ENCODE measurements around the gene TAS2R42. TPM values are rescaled to one million over a fixed set of nuclear protein-coding genes. Genes with fewer than 3 reads are reported as not detected.
A peak's percentile ranks its signal among the peaks of the same experiment; 100 is the strongest.

Gene TAS2R42
- not detected for polyA plus RNA-seq (ENCODE audit: insufficient read length)

DNA sequence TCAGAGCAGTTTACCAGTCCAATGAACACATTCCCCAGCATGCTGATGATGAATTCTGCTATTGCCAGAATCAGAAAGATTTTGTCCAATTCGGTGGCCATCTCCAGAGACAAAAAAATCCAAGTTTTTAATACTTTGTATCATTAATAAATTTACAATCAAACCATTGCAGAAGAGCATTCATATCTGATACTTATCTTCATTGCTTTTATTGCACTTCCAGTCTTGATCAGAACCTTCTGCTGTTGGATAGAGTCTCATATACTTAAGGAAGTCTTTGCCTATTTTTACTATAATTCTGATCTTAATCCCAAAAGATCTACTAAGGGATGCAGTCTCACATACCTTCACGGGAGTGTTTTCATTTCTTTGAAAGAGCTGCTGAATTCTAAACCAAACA, at the start of gene TAS2R42:
TAS2R42 (minus strand) TSS at position 101 of the 400 bp plus-strand sequence; CDS start at position 101, 0 bp downstream.
- DNase-seq = no peak

GRCh38 chr12:11233532-11233931, 46.8 kb upstream of the TAS2R42 start:
- no peak for DNase-seq

DNA sequence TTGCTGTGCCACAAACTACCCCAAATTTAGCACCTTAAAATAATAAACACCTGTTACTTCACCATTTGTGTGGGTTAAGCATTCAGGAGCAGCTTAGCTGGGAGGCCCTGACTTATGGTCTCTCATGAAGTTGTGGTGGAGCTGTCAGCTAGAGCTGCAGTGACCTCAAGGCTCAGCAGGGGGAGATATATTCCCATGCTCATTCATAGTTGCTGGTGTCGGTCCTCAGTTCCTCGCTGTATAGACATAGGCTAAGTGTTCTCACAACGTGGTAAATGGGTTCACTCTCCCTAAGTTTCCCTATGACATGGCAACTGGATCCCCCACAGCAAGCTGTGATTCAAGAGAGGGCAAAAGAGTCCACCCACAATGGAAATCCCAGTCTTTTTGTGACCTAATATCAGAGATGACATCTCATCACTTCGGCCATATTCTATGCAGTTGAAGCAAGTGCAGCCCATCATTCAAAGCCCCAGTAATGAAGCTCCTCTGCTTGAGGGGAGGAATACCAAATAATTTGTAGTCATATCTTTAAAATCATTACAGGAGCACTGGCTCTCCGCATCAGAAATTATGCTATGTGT, 41.7 kb upstream of the TAS2R42 start:
- no peak for DNase-seq

DNA sequence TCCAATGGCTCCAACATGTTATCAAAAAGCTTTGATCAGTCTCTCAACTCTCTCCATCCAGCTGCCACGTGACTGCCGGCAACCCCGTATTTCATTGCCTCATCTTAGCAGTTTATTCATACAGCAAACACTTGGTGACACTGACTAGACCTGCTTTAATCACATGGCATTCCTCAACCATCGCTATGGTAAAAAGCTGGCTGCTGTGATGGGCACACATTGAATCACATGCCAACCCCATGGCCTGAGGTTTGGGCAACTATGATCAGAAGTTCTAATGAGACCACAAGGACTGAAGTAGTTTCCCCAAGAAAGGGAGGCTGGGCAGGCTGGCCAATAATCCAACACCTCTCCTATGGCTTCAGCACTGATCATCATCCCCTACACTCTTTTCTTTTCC, 40.6 kb upstream of the TAS2R42 start:
- DNase-seq = no peak

DNA sequence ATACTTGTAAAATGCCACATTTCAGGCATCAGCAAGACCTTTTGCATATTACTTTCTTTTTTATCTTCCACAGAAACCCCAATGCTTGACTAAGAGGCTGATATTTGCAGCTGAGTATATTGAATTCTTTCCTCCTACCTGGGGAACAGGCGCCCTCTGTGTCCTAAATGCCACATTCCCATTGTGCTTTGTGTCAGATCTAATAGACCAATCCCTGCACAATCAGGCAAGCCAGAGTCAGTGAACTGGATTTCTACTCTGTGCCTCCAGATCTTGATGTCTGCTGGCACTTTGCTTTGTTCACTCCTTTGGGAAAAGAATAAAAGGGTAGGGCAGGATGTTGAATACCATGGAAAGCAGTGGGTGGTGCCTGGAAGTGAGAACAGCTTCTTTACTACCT, 22.4 kb upstream of the TAS2R42 start:
- no peak for DNase-seq

DNA sequence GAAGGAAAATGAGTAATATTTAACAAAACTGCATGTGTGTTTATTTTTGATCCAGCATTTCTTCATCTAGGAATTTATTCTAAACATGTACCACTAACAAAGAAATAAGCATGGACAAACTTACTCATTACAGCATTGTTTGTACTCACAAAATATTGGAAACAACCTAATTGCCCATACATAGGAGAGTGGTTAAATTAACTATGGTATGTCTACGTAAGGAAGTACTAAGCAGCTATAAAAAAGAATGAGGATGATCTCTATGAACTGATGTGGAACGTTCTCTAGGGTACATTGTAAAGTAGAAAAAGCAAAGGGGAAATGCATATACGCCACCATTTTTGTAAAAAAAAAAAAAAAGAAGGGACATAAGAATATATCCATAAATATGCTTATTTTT, 17.4 kb upstream of the TAS2R42 start:
- DNase-seq = no peak

GRCh38 chr12:11202811-11203210, 16.1 kb upstream of the TAS2R42 start:
- no peak for DNase-seq

- no peak for DNase-seq
Observed at GRCh38 chr12:11183011-11183410, 3.7 kb downstream of the TAS2R42 start.

DNA sequence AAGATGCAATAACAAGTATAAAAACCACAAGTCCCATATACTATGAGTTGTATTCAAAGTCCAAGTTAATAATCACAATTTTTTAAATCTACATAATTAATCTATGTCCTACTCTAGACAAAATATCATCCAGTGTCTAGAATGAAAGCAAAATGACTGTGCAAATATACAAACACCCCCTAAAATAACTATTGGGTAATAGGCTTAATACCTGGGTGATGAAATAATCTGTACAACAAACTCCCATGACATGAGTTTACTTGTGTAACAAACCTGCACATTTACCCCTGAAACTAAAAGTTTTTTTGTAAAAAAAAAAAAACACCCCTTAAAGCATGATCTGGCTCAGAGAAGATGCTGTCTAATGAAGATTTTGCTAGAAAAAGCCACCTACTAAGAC, 4.2 kb downstream of the TAS2R42 start:
- DNase-seq = no peak

GRCh38 chr12:11178250-11178649, 8.5 kb downstream of the TAS2R42 start:
- no peak for DNase-seq

- DNase-seq = no peak
Observed at GRCh38 chr12:11174022-11174421, 12.7 kb downstream of the TAS2R42 start.

DNA sequence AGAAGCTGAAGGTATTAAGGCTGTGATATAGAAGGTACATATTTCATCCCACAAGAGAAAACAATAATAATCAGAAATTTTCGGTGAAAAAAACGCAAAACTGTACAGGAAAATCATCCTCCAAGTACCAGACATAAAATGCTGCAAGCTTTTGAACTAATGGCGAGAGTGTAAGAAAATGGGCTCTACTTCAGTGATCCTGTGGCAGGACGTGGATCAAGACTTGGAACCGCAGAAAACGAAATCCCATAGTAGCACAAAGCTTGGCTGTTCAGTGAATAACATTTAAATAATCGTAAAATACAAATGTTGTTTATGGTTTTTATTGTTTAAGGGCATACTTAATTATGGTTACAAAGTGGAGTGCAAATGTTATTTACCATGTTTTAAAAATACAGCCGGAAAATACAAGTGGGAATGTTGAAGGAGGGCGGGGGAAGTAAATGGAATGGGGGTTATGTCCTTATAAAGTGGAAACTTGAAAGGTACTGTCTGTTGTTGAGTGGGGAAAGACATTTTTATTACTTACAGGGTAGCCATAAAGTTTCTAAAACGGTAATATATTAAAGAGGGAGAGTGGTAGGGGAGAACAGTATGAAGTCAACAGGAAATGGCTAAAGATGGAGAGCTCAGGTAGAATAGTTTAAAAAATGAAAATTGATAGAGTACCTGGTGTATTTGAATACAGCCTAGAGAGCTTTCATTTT, 14.6 kb downstream of the TAS2R42 start:
- peak; percentile 23 for DNase-seq

DNA sequence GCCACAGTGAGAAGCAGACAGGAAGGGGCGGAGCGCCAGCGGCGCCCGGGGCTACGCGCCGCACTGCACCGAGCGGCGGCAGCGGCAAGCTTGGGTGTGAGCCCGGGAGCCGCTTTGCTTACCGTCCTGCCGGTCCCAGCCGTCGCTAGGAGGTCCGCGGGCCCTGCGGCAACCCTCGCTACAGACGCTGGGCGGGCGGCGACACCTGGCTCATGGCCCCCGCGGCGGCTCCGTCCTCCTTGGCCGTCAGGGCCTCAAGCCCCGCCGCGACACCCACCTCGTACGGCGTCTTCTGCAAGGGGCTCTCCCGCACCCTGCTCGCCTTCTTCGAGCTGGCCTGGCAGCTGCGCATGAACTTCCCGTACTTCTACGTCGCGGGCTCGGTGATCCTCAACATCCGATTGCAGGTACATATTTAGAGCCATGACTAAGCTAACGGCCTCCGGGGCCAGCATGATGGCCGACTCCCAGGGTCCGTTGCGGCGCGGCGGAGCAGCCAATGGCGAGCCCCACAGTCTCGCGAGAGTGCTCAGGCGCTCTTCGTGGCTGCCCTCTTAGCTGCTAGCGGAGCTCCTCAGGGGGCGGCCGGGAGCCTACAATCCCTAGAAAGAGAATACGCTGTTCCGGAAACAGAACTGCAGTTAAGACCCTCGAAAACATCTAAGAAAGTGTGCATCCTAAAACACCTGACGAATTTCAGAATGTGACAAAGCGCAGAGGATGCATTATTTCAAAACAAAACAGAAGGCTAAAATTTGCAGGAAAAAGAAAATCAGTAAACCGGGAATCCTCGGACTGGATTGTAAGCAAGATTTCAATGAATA, 15.4 kb downstream of the TAS2R42 start, which contains the start of gene SMIM10L1:
SMIM10L1 (plus strand) TSS at position 50 of the 824 bp plus-strand sequence; CDS start at position 213, 163 bp downstream.
- DNase-seq = peak; percentile 96

DNA sequence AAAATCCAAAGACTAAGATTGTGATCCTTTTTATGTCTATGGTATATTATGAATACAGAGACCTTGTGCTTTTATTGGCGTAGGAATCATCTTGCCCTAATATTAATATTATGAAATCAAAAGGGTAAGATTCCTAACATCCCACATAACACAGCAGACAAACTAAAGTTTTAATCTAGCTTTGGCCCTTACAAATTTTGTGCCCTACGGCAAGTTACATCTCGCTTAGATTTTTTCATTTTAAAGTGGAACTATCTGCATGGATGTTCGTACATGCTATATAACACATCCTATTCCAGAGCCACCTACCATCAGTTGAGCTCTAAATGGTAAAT, 16.0 kb downstream of the TAS2R42 start:
- no peak for DNase-seq

- DNase-seq = no peak
Observed at GRCh38 chr12:11166300-11166699, 20.4 kb downstream of the TAS2R42 start.

DNA sequence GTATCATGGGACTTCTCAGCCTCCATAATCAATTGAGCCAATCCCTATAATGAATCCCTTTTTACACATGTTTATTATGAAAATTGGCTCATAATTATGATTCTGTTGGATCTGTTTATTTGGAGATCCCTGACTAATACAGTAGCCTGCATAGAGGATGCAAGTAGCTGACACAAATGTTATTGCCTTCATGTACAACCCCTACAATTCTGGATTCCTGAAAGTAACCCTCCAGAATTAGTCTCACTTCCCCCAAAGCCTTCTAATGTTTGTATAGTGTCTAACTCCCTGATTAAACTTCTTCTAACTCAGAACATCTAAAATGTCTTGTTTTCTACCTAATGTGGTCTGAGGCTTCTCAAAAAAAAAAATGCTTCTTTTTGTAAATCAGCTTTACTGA, 22.4 kb downstream of the TAS2R42 start:
- no peak for DNase-seq

- no peak for DNase-seq
Observed at GRCh38 chr12:11162502-11162901, 24.2 kb downstream of the TAS2R42 start.

DNA sequence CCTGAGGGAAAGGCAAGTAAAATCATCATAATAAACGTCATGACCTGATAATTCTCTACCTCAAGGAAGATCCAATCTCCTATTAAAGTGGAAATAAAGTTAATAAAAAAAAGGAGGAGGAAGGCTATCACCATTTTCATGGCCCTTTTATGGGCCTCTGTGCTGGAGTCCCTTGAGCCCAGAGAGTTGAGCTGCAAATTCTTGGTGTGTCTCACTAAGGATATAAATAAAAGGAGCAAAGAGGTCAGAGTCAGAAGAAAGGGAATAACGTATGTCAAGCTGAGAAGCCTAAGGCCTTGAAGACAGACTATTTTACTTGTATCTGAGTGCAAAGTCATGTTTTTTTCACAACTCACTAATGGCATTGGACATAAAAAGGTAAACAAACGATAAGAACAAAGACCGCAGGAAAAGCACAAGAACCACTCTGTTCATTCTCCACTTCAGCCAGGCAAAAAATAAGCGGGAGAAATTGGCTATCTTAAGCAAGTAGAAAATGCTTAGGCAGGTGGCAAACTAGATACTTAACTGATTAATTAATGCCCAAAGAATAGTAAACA, 27.8 kb downstream of the TAS2R42 start:
- DNase-seq = no peak

GRCh38 chr12:11154400-11154925, 32.3 kb downstream of the TAS2R42 start:
- no peak for DNase-seq

DNA sequence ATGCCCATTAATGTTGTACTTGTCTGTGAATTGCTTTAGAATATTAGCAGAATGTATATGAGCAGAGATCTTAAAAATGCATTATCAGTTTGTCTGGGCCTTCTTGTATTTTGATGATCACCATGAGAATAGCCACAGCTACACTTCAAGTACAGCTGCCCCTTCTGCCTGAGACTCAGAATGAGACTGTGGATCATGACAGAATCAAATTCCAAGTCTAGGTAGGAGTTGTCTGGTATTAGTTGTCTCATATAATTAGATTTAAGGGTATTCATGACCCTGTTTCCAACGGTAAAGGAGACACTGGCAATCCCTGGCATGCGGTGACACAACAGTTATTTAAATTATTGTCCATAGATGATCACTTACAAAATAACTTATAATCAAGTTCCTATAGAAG, 34.0 kb downstream of the TAS2R42 start:
- DNase-seq = no peak

DNA sequence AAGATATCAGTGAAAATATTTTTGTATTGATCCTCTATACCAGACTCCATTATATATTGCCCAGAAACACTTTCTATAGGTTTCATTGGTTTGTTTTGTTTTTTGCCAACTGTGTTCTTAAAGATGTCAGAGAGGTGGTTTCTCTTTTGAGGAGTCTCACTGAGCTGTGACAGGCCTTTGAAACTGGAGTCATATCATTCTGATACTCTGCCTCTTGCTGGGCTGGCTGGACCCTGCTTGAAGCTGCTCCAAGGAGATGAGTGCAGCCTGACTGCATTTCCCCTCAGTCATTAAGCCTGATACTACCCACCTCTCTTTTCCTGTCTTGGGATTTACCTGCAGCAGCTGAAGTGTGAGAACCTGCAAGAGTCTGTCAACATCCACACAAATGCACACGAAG, 35.9 kb downstream of the TAS2R42 start:
- no peak for DNase-seq

DNA sequence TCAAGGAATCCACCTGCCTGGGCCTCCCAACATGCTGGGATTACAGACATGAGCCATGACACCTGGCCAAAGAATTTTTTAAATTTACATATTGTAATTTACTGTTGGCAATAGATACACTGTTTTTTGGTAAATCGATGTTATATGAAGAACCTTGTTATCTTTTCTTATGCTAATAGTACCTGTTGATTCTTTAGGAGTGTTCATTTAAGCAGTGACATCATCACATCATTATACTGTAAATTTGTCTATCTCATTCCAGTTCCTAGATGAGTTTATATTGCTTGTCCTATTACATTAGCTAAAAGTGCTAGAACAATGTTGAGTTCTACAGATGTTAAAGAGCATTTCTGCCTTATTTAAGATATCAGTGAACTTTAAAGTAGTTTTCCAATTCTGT, 39.3 kb downstream of the TAS2R42 start:
- no peak for DNase-seq

DNA sequence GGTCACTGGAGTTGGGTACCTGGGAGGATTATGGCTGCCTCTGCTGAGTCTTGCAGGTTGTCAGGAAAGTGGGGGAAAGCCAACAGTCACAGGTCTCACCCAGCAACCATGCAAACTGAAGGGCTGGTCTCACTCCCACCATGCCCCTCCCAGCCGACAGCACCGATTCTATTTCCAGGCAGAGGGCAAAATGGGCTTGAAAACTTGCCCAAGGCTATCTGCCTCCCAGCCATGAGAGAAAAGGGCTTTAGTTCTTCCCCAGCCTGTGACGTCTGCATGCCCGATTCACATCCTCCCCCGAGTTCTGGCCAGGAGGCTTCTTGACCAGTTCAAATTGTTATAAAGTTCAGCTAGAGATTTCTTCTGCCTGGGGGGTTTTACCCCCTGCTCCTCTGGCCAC, 42.4 kb downstream of the TAS2R42 start:
- no peak for DNase-seq

Measured in hindlimb muscle (tissue), 1 donor.